Measurements from ENCODE around the gene ARHGAP31.

ARHGAP31 gene

GRCh38 chr3:119308355-119308754 is 14.2 kb downstream of the ARHGAP31 start:
- no peaks in the 10 kb centered on the region for H3K9me3 ChIP-seq (ENCODE audit: insufficient read depth, low read length)
- no peak overlapping the region for H3K9ac ChIP-seq (ENCODE audit: low read length)
- no peak overlapping the region for H3K27ac ChIP-seq (ENCODE audit: low read length)
- H3K4me1 ChIP-seq (ENCODE audit: low read length): peaks cover 1% of the 10 kb centered on the region
- no peak overlapping the region for H3K4me3 ChIP-seq (ENCODE audit: low read length)
- H3K4me2 ChIP-seq (ENCODE audit: low read length): no peak overlapping the region
- H3K27me3 ChIP-seq (ENCODE audit: low read depth, low read length): no peaks in the 10 kb centered on the region
- peaks cover 40% of the 10 kb centered on the region for H3K79me2 ChIP-seq (ENCODE audit: low read length)
- H2AFZ ChIP-seq (ENCODE audit: low read depth, low read length): no peak overlapping the region
- H3K36me3 ChIP-seq (replicated peaks; ENCODE audit: low read depth, low read length): peaks cover 34% of the 10 kb centered on the region
- peaks cover 14% of the 10 kb centered on the region for H4K20me1 ChIP-seq (ENCODE audit: insufficient read depth, low read length)
- TF ChIP-seq EZH2phosphoT487 (IDR thresholded peaks at IDR 0.05; ENCODE audit: low read depth) (no peak), CTCF (IDR thresholded peaks at IDR 0.05; ENCODE audit: low read depth, low read length) (no peak)

- Histone ChIP-seq H2AFZ (ENCODE audit: low read depth, low read length) (no peak overlapping the region), H3K4me3 (ENCODE audit: low read length) (no peak overlapping the region), H3K9me3 (ENCODE audit: insufficient read depth, low read length) (no peaks in the 10 kb centered on the region), H3K9ac (ENCODE audit: low read length) (no peak overlapping the region), H3K36me3 (replicated peaks; ENCODE audit: low read depth, low read length) (peaks cover 41% of the 10 kb centered on the region), H3K27ac (ENCODE audit: low read length) (no peak overlapping the region), H3K4me2 (ENCODE audit: low read length) (no peak overlapping the region), H3K27me3 (ENCODE audit: low read depth, low read length) (no peaks in the 10 kb centered on the region), H4K20me1 (ENCODE audit: insufficient read depth, low read length) (peaks cover 25% of the 10 kb centered on the region), H3K4me1 (ENCODE audit: low read length) (no peaks in the 10 kb centered on the region), H3K79me2 (ENCODE audit: low read length) (peaks cover 30% of the 10 kb centered on the region)
- TF ChIP-seq EZH2phosphoT487 (IDR thresholded peaks at IDR 0.05; ENCODE audit: low read depth) (no peak), CTCF (IDR thresholded peaks at IDR 0.05; ENCODE audit: low read depth, low read length) (no peak)
These were observed 15.4 kb downstream of the ARHGAP31 start for GRCh38 chr3:119309591-119309990.

- Histone ChIP-seq H3K9ac (ENCODE audit: low read length) (no peak overlapping the region), H3K4me1 (ENCODE audit: low read length) (no peaks in the 10 kb centered on the region), H2AFZ (ENCODE audit: low read depth, low read length) (no peak overlapping the region), H3K4me3 (ENCODE audit: low read length) (no peak overlapping the region), H4K20me1 (ENCODE audit: insufficient read depth, low read length) (peaks cover 25% of the 10 kb centered on the region), H3K27ac (ENCODE audit: low read length) (no peak overlapping the region), H3K36me3 (replicated peaks; ENCODE audit: low read depth, low read length) (peaks cover 39% of the 10 kb centered on the region), H3K4me2 (ENCODE audit: low read length) (no peak overlapping the region), H3K27me3 (ENCODE audit: low read depth, low read length) (no peaks in the 10 kb centered on the region), H3K9me3 (ENCODE audit: insufficient read depth, low read length) (no peaks in the 10 kb centered on the region), H3K79me2 (ENCODE audit: low read length) (peaks cover 32% of the 10 kb centered on the region)
- TF ChIP-seq EZH2phosphoT487 (IDR thresholded peaks at IDR 0.05; ENCODE audit: low read depth) (no peak), CTCF (IDR thresholded peaks at IDR 0.05; ENCODE audit: low read depth, low read length) (no peak)
These were observed 15.9 kb downstream of the ARHGAP31 start for GRCh38 chr3:119310071-119310470.

DNA sequence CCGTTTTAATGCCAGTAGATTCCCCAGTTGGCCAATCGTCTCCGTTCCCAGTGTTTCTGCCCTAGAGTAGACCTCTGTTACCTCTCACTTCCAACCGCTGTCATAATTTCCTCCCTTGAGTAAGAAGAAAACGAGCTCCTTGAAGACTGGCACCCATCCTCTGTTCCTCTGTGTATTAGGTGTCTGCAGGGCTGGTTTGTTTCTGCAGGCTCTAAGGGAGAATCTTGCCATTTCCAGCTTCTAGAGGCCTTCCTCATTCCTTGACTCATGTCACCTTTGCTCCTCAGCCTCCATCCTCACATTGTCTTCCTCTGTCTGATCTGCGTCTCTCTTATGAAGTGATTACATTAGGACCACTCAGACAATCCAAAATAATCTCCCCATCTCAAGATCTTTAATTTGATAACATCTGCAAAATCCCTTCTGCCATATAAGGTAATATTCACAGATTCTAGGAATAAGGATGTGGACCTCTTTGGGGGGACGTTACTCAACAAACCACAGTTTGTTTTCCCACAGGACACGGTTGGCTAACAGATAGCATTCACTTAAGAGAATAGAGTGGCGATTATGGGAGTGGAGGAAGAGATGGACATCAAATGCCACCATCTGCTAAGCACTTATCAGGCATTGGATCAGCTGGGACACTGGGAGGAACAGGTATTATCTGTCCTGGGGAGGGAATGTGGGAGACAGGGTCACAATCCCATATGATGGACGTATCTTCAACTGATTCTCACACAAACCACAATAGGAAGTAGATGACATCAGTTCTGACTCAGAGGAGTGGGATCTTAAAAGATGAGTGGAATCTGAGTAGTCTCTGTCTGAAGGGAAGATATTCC is 17.1 kb downstream of the ARHGAP31 start:
- H3K36me3 ChIP-seq (replicated peaks; ENCODE audit: low read depth, low read length): peaks cover 45% of the 10 kb centered on the region
- peaks cover 37% of the 10 kb centered on the region for H3K79me2 ChIP-seq (ENCODE audit: low read length)
- H3K27me3 ChIP-seq (ENCODE audit: low read depth, low read length): no peaks in the 10 kb centered on the region
- H3K4me1 ChIP-seq (ENCODE audit: low read length): no peaks in the 10 kb centered on the region
- H3K4me2 ChIP-seq (ENCODE audit: low read length): no peak overlapping the region
- H3K9me3 ChIP-seq (ENCODE audit: insufficient read depth, low read length): no peaks in the 10 kb centered on the region
- TF ChIP-seq CTCF (IDR thresholded peaks at IDR 0.05; ENCODE audit: low read depth, low read length) (no peak), EZH2phosphoT487 (IDR thresholded peaks at IDR 0.05; ENCODE audit: low read depth) (no peak)
- H4K20me1 ChIP-seq (ENCODE audit: insufficient read depth, low read length): peaks cover 37% of the 10 kb centered on the region
- H3K4me3 ChIP-seq (ENCODE audit: low read length): no peak overlapping the region
- no peak overlapping the region for H2AFZ ChIP-seq (ENCODE audit: low read depth, low read length)
- no peak overlapping the region for H3K27ac ChIP-seq (ENCODE audit: low read length)
- H3K9ac ChIP-seq (ENCODE audit: low read length): no peak overlapping the region
